Glutamatergic neuron (in vitro differentiated cells): Measurements from ENCODE around the gene ABCC11. TPM values are rescaled to one million over a fixed set of nuclear protein-coding genes. Genes with fewer than 3 reads are reported as not detected.

ENCODE experiments used
- DNase-seq: peaks from one replicate; pipeline ENCODE4 v3.0.0; 2022
- H3K27ac Mint-ChIP-seq: one replicate; pipeline ENCODE4 v1.8.0; 2020; ENCODE audit warnings: mild to moderate bottlenecking, mixed read lengths, inconsistent platforms; ENCODE audit not compliant: unreplicated experiment
- H3K27me3 Mint-ChIP-seq: one replicate; pipeline ENCODE4 v1.8.0; 2020; ENCODE audit warnings: mild to moderate bottlenecking, moderate library complexity, mixed read lengths, inconsistent platforms; ENCODE audit not compliant: unreplicated experiment
- H3K36me3 Mint-ChIP-seq: one replicate; pipeline ENCODE4 v1.8.0; 2020; ENCODE audit warnings: mild to moderate bottlenecking, mixed read lengths, inconsistent platforms; ENCODE audit not compliant: unreplicated experiment
- H3K4me1 Mint-ChIP-seq: one replicate; pipeline ENCODE4 v1.8.0; 2020; ENCODE audit warnings: mild to moderate bottlenecking, low read depth, mixed read lengths, inconsistent platforms; ENCODE audit not compliant: unreplicated experiment
- H3K4me3 Mint-ChIP-seq: one replicate; pipeline ENCODE4 v1.8.0; 2020; ENCODE audit warnings: mild to moderate bottlenecking, mixed read lengths, inconsistent platforms; ENCODE audit not compliant: unreplicated experiment
- H3K9me3 Mint-ChIP-seq: one replicate; pipeline ENCODE4 v1.8.0; 2020; ENCODE audit warnings: mild to moderate bottlenecking, moderate library complexity, mixed read lengths, inconsistent platforms; ENCODE audit not compliant: unreplicated experiment
- CTCF ChIP-seq: fragments of 200-600 bp; sonication (generic); IDR thresholded peaks from one replicate; pipeline ENCODE4 v1.5.0; 2021; ENCODE audit not compliant: partially characterized antibody, unreplicated experiment
- total RNA-seq: library from RNA; stranded (reverse); fragmentation: NEBNext Ultra II Directional; extraction: Animal tissue kit (Norgen Biotek cat#: 25700); gene quantifications from one replicate; pipeline ENCODE4 v1.2.1, GENCODE V29; 2021; ENCODE audit not compliant: unreplicated experiment

Gene ABCC11
- total RNA-seq, 1 donor from 2014 or later, result not detected

DNA sequence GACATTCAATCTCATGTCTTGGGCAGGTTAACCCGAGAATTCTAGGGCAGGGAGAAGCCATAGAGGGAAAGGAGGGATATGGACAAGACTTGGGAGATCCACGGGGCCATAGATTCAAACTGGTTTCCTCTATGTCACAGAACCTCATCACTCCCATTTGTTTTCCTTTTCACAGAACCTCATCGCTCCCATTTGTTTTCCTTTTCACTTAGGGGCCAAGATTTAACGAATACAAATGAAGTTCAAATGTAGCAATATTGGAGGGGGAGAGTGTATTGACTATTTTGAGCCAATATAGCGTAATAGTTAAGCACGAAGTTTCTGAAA, 42.6 kb downstream of the ABCC11 start:
- DNase-seq, result no peak
- Mint-ChIP-seq H3K9me3 (no peaks in the 10 kb centered on the region), H3K27ac (no peak overlapping the region), H3K4me1 (no peaks in the 10 kb centered on the region), H3K27me3 (peaks cover 7% of the 10 kb centered on the region), H3K4me3 (no peak overlapping the region), H3K36me3 (no peaks in the 10 kb centered on the region)
- TF ChIP-seq CTCF, result no peak

DNA sequence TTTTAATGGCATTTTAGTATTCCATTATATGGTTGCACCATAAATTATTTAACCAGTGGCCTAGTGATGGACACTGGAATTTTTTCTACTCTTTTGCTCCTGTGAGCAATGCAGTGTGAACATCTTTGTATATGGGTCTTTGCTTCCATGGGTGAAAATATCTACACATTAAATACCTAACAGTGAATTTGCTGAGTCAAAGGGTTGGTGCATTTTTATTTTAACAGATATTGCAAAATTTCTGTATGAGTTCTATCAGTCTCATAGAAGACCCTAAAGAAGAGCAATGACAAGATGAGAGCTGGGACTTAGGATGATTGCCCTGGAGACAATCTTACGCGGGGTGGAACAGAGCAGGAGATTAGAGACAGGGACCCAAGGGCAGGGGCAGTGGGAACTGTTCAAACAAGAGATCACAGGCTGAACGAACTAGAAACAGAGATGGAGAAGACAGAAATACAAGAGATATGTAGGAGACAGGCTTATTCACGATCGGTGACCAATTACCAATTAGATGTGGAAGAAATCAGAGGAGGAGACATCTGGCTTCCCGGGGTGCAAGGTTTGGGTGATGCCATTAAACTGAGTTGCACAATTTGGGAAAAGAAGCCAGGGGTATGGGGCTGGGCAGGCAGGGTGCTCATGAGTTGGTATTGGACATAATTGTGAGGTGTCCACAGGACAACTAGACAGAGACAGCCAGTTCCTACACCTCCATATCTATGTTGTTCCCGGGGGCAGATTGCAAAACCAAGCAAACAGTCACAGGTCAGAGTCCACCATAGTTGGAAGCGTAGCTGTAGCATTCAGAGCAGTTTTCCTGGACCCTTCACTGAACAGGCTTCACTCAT, 43.1 kb downstream of the ABCC11 start:
- DNase-seq, result no peak
- no peaks in the 10 kb centered on the region for H3K36me3 Mint-ChIP-seq
- no peak for TF ChIP-seq CTCF
- H3K27me3 Mint-ChIP-seq, result peaks cover 7% of the 10 kb centered on the region
- no peak overlapping the region for H3K27ac Mint-ChIP-seq
- no peak overlapping the region for H3K4me3 Mint-ChIP-seq
- H3K4me1 Mint-ChIP-seq, result no peaks in the 10 kb centered on the region
- no peaks in the 10 kb centered on the region for H3K9me3 Mint-ChIP-seq

GRCh38 chr16:48201515-48202201, 45.7 kb downstream of the ABCC11 start:
- H3K36me3 Mint-ChIP-seq, result peaks cover 4% of the 10 kb centered on the region
- TF ChIP-seq CTCF, result no peak
- H3K27me3 Mint-ChIP-seq, result peaks cover 2% of the 10 kb centered on the region
- H3K9me3 Mint-ChIP-seq, result no peaks in the 10 kb centered on the region
- no peak for DNase-seq
- no peak overlapping the region for H3K27ac Mint-ChIP-seq
- H3K4me1 Mint-ChIP-seq, result no peaks in the 10 kb centered on the region
- no peak overlapping the region for H3K4me3 Mint-ChIP-seq

- no peaks in the 10 kb centered on the region for H3K27me3 Mint-ChIP-seq
- peaks cover 1% of the 10 kb centered on the region for H3K9me3 Mint-ChIP-seq
- no peak overlapping the region for H3K27ac Mint-ChIP-seq
- H3K36me3 Mint-ChIP-seq, result peaks cover 4% of the 10 kb centered on the region
- DNase-seq, result no peak
- H3K4me3 Mint-ChIP-seq, result no peak overlapping the region
- TF ChIP-seq CTCF, result no peak
- no peaks in the 10 kb centered on the region for H3K4me1 Mint-ChIP-seq
Observed at GRCh38 chr16:48197294-48197693, 50.0 kb downstream of the ABCC11 start.
